SK-N-SH (cell line): ENCODE results near the gene C1QL4. TPM values are rescaled to one million over a fixed set of nuclear protein-coding genes. Genes with fewer than 3 reads are reported as not detected.

Source experiments
- CTCF ChIA-PET: fragments of 300-600, 350-600 bp; formaldehyde crosslinking; extraction: SDS; loops from one replicate; lab custom pipeline; 2021; lab: Yijun Ruan, JAX
- POLR2A ChIA-PET: fragments of 350-600 bp; sonication (Branson Sonifier 250); formaldehyde crosslinking; extraction: SDS; loops from one replicate; lab custom pipeline; 2020; ENCODE audit warnings: antibody characterized with exemption, inconsistent platforms; lab: Yijun Ruan, JAX
- DNase-seq: peaks from one replicate; pipeline ENCODE4 v3.0.0; 2012
- H2AFZ ChIP-seq: fragments of 200-600 bp; sonication (generic); 2 replicates; pipeline ENCODE4 v1.8.1; 2016; ENCODE audit warnings: antibody characterized with exemption, mild to moderate bottlenecking, low read depth
- H3F3A ChIP-seq: fragments of 200-600 bp; sonication (generic); replicated peaks from 2 replicates; pipeline ENCODE3; 2016; ENCODE audit warnings: antibody characterized with exemption, mild to moderate bottlenecking; ENCODE audit not compliant: insufficient read depth
- H3K27ac ChIP-seq, 2 experiments: fragments of 200-500 bp in 1 of 2; fragments of 200-600 bp in 1 of 2; sonication (Bioruptor generic) in 1 of 2; sonication (generic), shearing (Covaris generic) in 1 of 2; 2 replicates each; pipeline versions ENCODE4 v1.5.1 to v1.6.1; 2014 to 2016; ENCODE audit warnings: low read depth in 2 of 2, inconsistent platforms in 1 of 2, low read length in 1 of 2, mild to moderate bottlenecking in 1 of 2, mixed read lengths in 1 of 2
- H3K27me3 ChIP-seq: fragments of 200-600 bp; sonication (generic), shearing (Covaris generic); 2 replicates; pipeline ENCODE4 v1.6.1; 2016; ENCODE audit warnings: mixed run types; ENCODE audit not compliant: insufficient read depth
- H3K36me3 ChIP-seq, 2 experiments: fragments of 200-500 bp in 1 of 2; fragments of 200-600 bp in 1 of 2; sonication (Bioruptor generic) in 1 of 2; sonication (generic) in 1 of 2; replicated peaks in 1 of 2; 2 replicates each; pipeline versions ENCODE3 to v1.5.1; 2014 to 2016; ENCODE audit warnings: low read length in 1 of 2, mild to moderate bottlenecking in 1 of 2; ENCODE audit not compliant: insufficient read depth in 2 of 2, control insufficient read depth in 1 of 2
- H3K4me1 ChIP-seq, 2 experiments: fragments of 200-500 bp in 1 of 2; fragments of 200-600 bp in 1 of 2; sonication (Bioruptor generic) in 1 of 2; sonication (generic), shearing (Covaris generic) in 1 of 2; 2 replicates each; pipeline versions ENCODE4 v1.5.1 to v1.6.1; 2014 to 2016; ENCODE audit warnings: low read depth in 1 of 2, low read length in 1 of 2, mixed run types in 1 of 2; ENCODE audit not compliant: insufficient read depth in 2 of 2, control insufficient read depth in 1 of 2
- H3K4me2 ChIP-seq: fragments of 200-600 bp; sonication (generic), shearing (Covaris generic); 2 replicates; pipeline ENCODE4 v1.6.1; 2017; ENCODE audit warnings: mixed run types
- H3K4me3 ChIP-seq, 2 experiments: fragments of 200-500 bp in 1 of 2; fragments of 200-600 bp in 1 of 2; sonication (Bioruptor generic) in 1 of 2; sonication (generic), shearing (Covaris generic) in 1 of 2; 2 replicates each; pipeline versions ENCODE4 v1.5.1 to v1.8.1; 2014 to 2016; ENCODE audit warnings: low read depth in 2 of 2, inconsistent platforms in 1 of 2, low read length in 1 of 2, mild to moderate bottlenecking in 1 of 2, mixed read lengths in 1 of 2, moderate library complexity in 1 of 2
- H3K79me2 ChIP-seq: fragments of 200-600 bp; sonication (generic); 2 replicates; pipeline ENCODE4 v1.8.1; 2017; ENCODE audit warnings: mild to moderate bottlenecking; ENCODE audit not compliant: insufficient read depth
- H3K9ac ChIP-seq: fragments of 200-600 bp; sonication (generic); 2 replicates; pipeline ENCODE4 v1.6.1; 2017; ENCODE audit warnings: mixed run types
- H3K9me2 ChIP-seq: fragments of 200-600 bp; sonication (generic); 2 replicates; pipeline ENCODE4 v1.6.1; 2017; ENCODE audit warnings: mixed run types
- H3K9me3 ChIP-seq: fragments of 200-600 bp; sonication (generic); 2 replicates; pipeline ENCODE4 v1.6.1; 2017; ENCODE audit warnings: mixed run types, mild to moderate bottlenecking, moderate library complexity
- H4K20me1 ChIP-seq: fragments of 200-600 bp; sonication (generic); 2 replicates; pipeline ENCODE4 v1.6.1; 2017; ENCODE audit warnings: mild to moderate bottlenecking, mixed run types; ENCODE audit not compliant: insufficient read depth
- ELF1 ChIP-seq: IDR thresholded peaks from 2 replicates; pipeline ENCODE4 v1.4.0; 2012
- EP300 ChIP-seq, 2 experiments: IDR thresholded peaks; 2 replicates each; pipeline versions ENCODE4 v1.4.0 to v1.6.1; 2012; ENCODE audit warnings: borderline replicate concordance in 1 of 2, low read depth in 1 of 2, low read length in 1 of 2
- FOSL2 ChIP-seq: IDR thresholded peaks from 2 replicates; pipeline ENCODE4 v1.4.0; 2012; ENCODE audit warnings: low read depth, mild to moderate bottlenecking, moderate library complexity, borderline replicate concordance
- FOXJ3 ChIP-seq: sonication (generic); formaldehyde crosslinking; IDR thresholded peaks from 2 replicates; pipeline ENCODE4 v1.5.1; 2020; ENCODE audit warnings: mild to moderate bottlenecking, missing genetic modification reagents
- FOXM1 ChIP-seq: IDR thresholded peaks from 2 replicates; pipeline ENCODE4 v1.4.0; 2012; ENCODE audit warnings: low read depth, mild to moderate bottlenecking
- GATA2 ChIP-seq: sonication (generic); formaldehyde crosslinking; IDR thresholded peaks from 2 replicates; pipeline ENCODE4 v1.5.0; 2020; ENCODE audit warnings: mild to moderate bottlenecking, missing genetic modification reagents
- NFIC ChIP-seq: IDR thresholded peaks from 2 replicates; pipeline ENCODE4 v1.4.0; 2012; ENCODE audit warnings: borderline replicate concordance
- NRF1 ChIP-seq: IDR thresholded peaks from 2 replicates; pipeline ENCODE4 v1.6.1; 2012; ENCODE audit warnings: low read depth, mild to moderate bottlenecking, low read length
- POLR2AphosphoS5 ChIP-seq: IDR thresholded peaks from 2 replicates; pipeline ENCODE4 v1.6.1; 2012; ENCODE audit warnings: low read depth, low read length
- RAD21 ChIP-seq: IDR thresholded peaks from 2 replicates; pipeline ENCODE4 v1.6.1; 2012; ENCODE audit warnings: mild to moderate bottlenecking, low read length
- RFX5 ChIP-seq: IDR thresholded peaks from 2 replicates; pipeline ENCODE4 v1.6.1; 2012; ENCODE audit warnings: mild to moderate bottlenecking, improper control_type of control experiment, low read length
- RXRA ChIP-seq: IDR thresholded peaks from 2 replicates; pipeline ENCODE4 v1.4.0; 2012; ENCODE audit warnings: low read depth, mild to moderate bottlenecking, borderline replicate concordance
- SIN3A ChIP-seq: IDR thresholded peaks from 2 replicates; pipeline ENCODE4 v1.6.1; 2012; ENCODE audit warnings: low read depth, mild to moderate bottlenecking, low read length, moderate library complexity, borderline replicate concordance
- SMC3 ChIP-seq: IDR thresholded peaks from 2 replicates; pipeline ENCODE4 v1.6.1; 2012; ENCODE audit warnings: low read depth, low read length, improper control_type of control experiment
- TCF12 ChIP-seq: IDR thresholded peaks from 2 replicates; pipeline ENCODE4 v1.4.0; 2012
- TEAD4 ChIP-seq: IDR thresholded peaks from 2 replicates; pipeline ENCODE4 v1.4.0; 2012; ENCODE audit warnings: mild to moderate bottlenecking, borderline replicate concordance; ENCODE audit not compliant: insufficient read depth
- YY1 ChIP-seq: IDR thresholded peaks from 2 replicates; pipeline ENCODE4 v1.4.0; 2012; ENCODE audit warnings: low read depth, mild to moderate bottlenecking
- WGBS: methylation state at CpG from one replicate; pipeline ENCODE4 v1.1.6; 2017; ENCODE audit warnings: low lambda C conversion rate; 5-methylcytosine and 5-hydroxymethylcytosine counted together
- polyA plus RNA-seq, 3 experiments: library from polyadenylated mRNA; depleted of rRNA; stranded (reverse); fragments of >200 nt; gene quantifications; 2 replicates each; pipeline ENCODE4 v1.2.3, GENCODE V29; 2012
- TF ChIP-seq, protein P1 (sequence below): IDR thresholded peaks from 2 replicates; pipeline ENCODE4 v1.4.0; 2012; ENCODE audit warnings: low read depth, borderline replicate concordance
- TF ChIP-seq, protein P2 (sequence below): IDR thresholded peaks from 2 replicates; pipeline ENCODE4 v1.4.0; 2012; ENCODE audit warnings: low read depth, borderline replicate concordance
- TF ChIP-seq, protein P3 (sequence below): fragments of 200-600 bp; sonication (generic); IDR thresholded peaks from 2 replicates; pipeline ENCODE4 v1.6.1; 2017; ENCODE audit warnings: antibody characterized with exemption, mild to moderate bottlenecking, moderate library complexity

The C1QL4 gene
- polyA plus RNA-seq, 1 of the 3 experiments (the other 2 are of a cell fraction), result 14.6 TPM

DNA sequence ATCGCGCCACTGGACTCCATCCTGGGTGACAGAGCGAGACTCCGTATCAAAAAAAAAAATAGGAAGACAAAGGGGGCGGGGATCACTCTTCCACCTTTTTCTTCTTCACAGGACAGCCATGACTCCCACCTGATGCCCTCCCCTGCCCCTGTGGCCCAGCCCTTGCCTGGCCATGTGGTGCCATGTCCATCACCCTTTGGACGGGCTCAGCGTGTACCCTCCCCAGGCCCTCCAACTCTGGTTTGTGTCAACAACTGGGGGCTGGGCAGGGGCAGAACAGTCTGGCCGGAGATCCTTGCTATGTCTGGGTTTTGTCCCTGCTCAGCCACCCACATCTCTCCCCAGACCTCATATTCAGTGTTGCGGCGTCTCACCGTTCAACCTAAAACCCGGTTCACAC, 8.2 kb downstream of the C1QL4 start:
- Histone ChIP-seq H3F3A (peaks cover 14% of the 10 kb centered on the region), H3K4me1 (peaks cover 0 to 3% of the 10 kb centered on the region in 2 experiments; a peak in 1 of 4 replicates), H3K27ac (no peak overlapping the region), H3K4me3 (no peak overlapping the region), H3K36me3 (peaks cover 2 to 19% of the 10 kb centered on the region in 2 experiments), H3K27me3 (no peaks in the 10 kb centered on the region), H3K9me3 (no peaks in the 10 kb centered on the region), H2AFZ (no peak overlapping the region), H3K79me2 (peaks cover 11% of the 10 kb centered on the region), H4K20me1 (no peaks in the 10 kb centered on the region), H3K9ac (no peak overlapping the region), H3K4me2 (no peak overlapping the region), H3K9me2 (no peaks in the 10 kb centered on the region)
- WGBS, result 92% methylated on average over 12 of the region's 12 CpGs
- TF ChIP-seq GATA2 (no peak), FOXM1 (no peak), SMC3 (no peak), RXRA (no peak), FOXJ3 (no peak), FOSL2 (no peak), TEAD4 (no peak), NRF1 (no peak), EP300 (IDR thresholded peaks at IDR 0.05; ENCODE audit: borderline replicate concordance in 1 of 2, low read depth in 1 of 2, low read length in 1 of 2) (no peak), ELF1 (no peak), SIN3A (no peak), YY1 (no peak), NFIC (no peak), RFX5 (no peak), POLR2AphosphoS5 (no peak), TCF12 (no peak), RAD21 (no peak)
- TF ChIP-seq, protein P1, sequence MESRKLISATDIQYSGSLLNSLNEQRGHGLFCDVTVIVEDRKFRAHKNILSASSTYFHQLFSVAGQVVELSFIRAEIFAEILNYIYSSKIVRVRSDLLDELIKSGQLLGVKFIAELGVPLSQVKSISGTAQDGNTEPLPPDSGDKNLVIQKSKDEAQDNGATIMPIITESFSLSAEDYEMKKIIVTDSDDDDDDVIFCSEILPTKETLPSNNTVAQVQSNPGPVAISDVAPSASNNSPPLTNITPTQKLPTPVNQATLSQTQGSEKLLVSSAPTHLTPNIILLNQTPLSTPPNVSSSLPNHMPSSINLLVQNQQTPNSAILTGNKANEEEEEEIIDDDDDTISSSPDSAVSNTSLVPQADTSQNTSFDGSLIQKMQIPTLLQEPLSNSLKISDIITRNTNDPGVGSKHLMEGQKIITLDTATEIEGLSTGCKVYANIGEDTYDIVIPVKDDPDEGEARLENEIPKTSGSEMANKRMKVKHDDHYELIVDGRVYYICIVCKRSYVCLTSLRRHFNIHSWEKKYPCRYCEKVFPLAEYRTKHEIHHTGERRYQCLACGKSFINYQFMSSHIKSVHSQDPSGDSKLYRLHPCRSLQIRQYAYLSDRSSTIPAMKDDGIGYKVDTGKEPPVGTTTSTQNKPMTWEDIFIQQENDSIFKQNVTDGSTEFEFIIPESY, result no peak
- TF ChIP-seq, protein P2, sequence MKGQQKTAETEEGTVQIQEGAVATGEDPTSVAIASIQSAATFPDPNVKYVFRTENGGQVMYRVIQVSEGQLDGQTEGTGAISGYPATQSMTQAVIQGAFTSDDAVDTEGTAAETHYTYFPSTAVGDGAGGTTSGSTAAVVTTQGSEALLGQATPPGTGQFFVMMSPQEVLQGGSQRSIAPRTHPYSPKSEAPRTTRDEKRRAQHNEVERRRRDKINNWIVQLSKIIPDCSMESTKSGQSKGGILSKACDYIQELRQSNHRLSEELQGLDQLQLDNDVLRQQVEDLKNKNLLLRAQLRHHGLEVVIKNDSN, result no peak
- TF ChIP-seq, protein P3, sequence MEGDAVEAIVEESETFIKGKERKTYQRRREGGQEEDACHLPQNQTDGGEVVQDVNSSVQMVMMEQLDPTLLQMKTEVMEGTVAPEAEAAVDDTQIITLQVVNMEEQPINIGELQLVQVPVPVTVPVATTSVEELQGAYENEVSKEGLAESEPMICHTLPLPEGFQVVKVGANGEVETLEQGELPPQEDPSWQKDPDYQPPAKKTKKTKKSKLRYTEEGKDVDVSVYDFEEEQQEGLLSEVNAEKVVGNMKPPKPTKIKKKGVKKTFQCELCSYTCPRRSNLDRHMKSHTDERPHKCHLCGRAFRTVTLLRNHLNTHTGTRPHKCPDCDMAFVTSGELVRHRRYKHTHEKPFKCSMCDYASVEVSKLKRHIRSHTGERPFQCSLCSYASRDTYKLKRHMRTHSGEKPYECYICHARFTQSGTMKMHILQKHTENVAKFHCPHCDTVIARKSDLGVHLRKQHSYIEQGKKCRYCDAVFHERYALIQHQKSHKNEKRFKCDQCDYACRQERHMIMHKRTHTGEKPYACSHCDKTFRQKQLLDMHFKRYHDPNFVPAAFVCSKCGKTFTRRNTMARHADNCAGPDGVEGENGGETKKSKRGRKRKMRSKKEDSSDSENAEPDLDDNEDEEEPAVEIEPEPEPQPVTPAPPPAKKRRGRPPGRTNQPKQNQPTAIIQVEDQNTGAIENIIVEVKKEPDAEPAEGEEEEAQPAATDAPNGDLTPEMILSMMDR, result no peak
- POLR2A ChIA-PET, result no interaction called here
- no peak for DNase-seq
- CTCF ChIA-PET, result interaction anchor here (5.4 to 15.9 kb wide), 2 partner anchors 14 to 35 kb away, joined by 88 to 658 read pairs; partner anchors contain the start of gene PRPH
